HG02870 (cell line): Measurements from ENCODE around the gene OVAAL.

Experiments used
- ATAC-seq: cut with Tn5 transposase; IDR thresholded peaks from one replicate; pipeline ENCODE4 v1.9.1; 2021; ENCODE audit warnings: mild to moderate bottlenecking, moderate library complexity; ENCODE audit not compliant: unreplicated experiment

Gene OVAAL

GRCh38 chr1:180603223-180603849 lies 44.6 kb downstream of the OVAAL start:
- no peak for ATAC-seq

DNA sequence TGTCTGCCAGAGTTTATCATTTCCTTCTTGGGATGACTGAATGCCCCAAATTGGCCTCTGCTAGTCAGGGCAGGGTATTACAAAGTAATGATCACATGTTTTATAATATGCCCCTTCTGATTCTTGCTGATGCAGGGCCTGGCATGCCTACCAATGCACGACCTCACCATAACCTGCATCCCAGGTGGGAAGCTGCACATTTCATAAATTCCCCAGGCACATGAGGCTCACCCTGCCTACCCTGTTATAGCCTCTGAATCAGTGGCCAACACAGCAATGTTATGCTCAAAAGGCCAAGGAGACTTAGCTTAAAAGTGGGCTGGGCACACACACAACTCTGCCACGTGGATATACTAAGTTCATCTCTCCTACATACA lies 45.1 kb downstream of the OVAAL start:
- ATAC-seq, result no peak

DNA sequence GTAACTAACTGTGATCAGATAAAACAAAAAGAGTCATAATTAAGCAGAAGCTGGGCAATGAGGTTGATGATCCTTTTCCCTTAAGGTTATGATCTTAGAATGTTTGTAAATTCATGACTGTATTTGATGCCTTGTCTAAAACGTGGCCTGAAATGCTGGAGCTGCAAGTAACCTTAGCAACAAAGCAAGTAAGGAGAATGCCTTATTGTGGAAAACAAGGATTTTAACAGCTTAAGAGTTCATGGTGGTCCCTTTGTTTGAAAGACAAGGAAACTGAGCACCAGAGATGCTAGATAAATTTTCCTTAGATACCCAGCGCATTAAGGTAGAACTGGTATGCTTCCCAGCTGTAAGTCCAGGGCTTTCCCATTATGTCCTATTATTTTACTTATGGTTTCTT lies 47.4 kb downstream of the OVAAL start:
- no peak for ATAC-seq

DNA sequence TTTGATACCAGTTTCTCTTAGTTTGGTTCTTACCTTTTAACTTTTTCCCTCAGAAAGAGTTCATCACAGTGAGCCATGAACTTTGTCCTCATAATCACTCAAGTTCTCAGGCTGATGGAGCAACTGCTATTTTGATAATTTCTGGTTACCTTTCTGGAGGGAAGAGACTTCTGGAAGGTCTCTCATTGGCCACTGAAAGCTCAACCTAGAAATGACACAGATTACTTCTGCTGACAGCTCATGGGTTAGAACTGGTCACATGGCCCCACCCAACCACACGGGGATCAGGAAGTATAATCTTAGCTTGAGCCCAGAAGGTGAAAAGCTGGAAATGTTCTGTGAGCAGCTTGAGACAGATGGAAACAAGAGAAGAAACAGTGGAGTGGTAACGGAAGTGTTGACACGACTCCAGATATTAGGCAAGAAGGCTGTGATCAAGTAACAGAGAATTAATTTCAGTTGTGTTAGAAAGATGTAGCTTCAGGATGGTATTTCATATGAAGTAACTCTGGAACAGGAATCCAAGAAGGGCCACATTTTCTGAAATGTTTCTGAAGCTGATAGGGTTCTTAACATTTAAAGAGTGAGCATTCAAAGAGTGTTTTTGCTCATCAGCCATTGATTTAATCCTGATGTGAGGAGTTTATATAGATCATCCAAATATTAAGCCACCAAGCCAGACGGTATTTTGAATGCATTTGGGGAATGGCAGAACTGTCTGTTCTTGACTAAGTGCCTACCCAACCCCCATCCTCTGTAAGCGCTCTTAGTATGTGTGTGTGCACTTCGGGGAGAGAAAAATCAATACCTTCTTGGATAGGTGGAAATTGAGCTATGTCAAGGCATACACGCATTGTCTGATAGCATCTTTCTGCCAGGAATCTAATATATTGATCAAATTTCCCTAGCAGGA lies 51.1 kb downstream of the OVAAL start:
- ATAC-seq, result no peak

- ATAC-seq, result no peak
Observed at GRCh38 chr1:180610556-180611015, 51.8 kb downstream of the OVAAL start.

DNA sequence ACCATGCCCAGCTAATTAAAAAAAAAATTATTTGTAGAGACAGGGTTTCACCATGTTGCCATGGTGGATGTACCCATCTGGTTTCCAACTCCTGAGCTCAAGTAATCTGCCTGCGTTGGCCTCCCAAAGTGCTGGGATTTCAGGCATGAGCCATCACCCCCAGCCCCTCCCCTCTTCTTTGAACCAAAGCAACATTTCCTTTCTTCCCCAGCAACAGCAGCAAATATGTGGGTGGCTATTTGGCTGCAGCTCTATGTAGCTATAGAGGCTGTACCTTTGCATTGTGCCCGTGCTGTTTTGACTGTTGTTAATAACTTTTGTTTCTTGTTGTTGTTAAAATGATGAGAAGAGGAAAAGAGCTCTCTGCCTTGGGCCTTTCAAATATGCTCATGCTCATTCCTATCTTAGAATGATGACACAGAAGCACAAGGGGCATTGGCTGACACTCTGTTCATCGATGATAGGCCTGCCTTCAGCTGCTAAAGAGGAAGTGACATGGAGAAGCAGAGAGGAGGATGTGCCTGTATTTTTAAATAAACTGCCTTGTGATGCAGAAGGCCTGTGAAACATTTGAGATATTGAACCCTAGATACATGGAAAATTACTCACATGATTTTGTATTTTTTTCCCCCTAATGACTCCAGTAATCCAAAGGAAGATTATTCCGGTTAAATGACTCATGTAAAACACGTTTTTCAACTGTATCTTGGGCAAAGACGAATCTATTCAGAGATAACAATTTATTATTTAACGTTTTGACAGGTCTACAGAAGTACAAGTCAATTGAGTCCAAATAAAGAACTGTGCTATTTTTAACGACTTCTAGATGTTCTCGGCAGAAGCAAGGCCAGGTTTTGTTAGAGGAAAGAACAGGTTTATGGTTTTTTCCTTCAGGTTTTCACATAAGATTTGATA lies 52.5 kb downstream of the OVAAL start:
- ATAC-seq, result no peak

DNA sequence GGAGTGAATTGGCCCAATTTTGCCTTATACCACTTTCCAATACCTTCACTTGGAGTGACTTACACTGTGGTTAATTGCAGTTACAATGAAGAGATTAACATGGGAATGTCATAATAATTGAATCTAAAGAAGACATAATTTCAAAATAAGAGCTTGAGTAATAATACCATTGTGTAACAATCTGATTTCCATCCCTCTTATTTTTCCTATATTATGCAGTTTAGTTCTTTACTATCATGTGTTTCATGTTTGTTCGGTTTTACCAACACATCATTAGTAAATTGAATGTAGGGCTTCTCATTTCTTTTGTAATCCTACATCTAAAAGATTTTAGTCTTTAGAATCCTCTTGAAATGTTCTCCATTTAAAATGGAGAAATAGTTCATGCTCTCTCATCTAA lies 53.9 kb downstream of the OVAAL start:
- ATAC-seq, result no peak

- no peak for ATAC-seq
Observed at GRCh38 chr1:180614730-180615129, 56.0 kb downstream of the OVAAL start.

DNA sequence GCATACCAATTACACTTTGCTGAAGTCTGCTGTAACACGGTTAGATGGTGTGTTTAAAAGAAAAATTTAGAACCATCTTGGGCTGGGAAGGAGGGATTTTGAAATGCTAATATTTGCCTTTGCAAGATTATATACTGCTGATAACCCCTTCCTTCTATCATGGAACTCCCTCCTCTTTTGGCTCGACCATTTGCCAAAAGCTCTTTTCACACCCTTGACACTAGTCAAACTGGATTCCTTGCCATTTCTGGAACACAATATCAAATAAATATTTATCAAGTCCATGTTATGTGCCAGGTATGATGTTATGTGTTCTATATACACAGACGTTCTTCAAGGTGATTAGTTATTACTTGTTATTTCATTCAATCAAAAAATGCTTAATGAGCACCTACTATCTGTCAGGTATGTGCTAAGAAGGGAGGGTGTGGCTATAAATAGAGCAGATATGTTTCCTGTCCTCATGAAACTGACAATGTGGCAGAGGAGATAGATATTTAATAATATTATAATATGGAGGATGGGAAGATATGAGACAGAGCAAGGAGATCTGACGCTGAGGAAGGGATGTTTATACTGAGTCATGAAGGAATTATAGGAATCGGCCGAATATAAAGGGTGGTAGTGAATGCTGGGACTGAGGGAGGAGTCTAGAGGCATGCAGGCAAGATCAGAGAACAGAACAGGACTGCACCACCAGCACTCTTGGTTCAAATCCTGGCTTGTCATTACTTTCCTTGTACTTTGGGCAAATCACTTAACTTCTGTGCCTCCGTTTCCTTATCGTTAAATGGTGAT lies 56.9 kb downstream of the OVAAL start:
- ATAC-seq, result no peak
